Lower leg skin (tissue), 4 donors: ENCODE measurements around the gene FNDC5. TPM values are rescaled to one million over a fixed set of nuclear protein-coding genes. Genes with fewer than 3 reads are reported as not detected.

ENCODE experiments used
- DNase-seq, 2 donors: peaks; one replicate each; pipeline ENCODE4 v3.0.0-alpha.2; 2019; ENCODE audit warnings: low spot score in 2 of 2
- H3K4me3 ChIP-seq: fragments of 200-600 bp; sonication (generic); 2 replicates; pipeline ENCODE4 v1.5.1; 2017; ENCODE audit warnings: mild to moderate bottlenecking, low read depth; ENCODE audit not compliant: poor library complexity, severe bottlenecking
- POLR2A ChIP-seq, 2 donors: fragments of 450-650 bp; IDR thresholded peaks; one replicate each; pipeline ENCODE4 v1.6.1; 2016 to 2017; ENCODE audit warnings: antibody characterized with exemption in 2 of 2, mild to moderate bottlenecking in 1 of 2, moderate library complexity in 1 of 2
- WGBS, 2 donors: methylation state at CpG; one replicate each; pipeline ENCODE4 v1.1.5; 2018; 5-methylcytosine and 5-hydroxymethylcytosine counted together
- intact Hi-C: fragments of 100-400 bp; cut with DNase I; formaldehyde crosslinking; loops from one replicate; pipeline ENCODE4 v1.15.0; 2023; ENCODE audit warnings: low total_unique reads
- total RNA-seq, 4 donors: library from RNA; depleted of rRNA; stranded (reverse); fragments of >200 nt; gene quantifications; one replicate each; pipeline ENCODE4 v1.1.0, GENCODE V29; 2016
- TF ChIP-seq, protein P1 (sequence below), 3 donors: fragments of 450-650 bp; IDR thresholded peaks; one replicate each; pipeline ENCODE4 v1.5.1; 2016; ENCODE audit warnings: antibody characterized with exemption in 3 of 3, mild to moderate bottlenecking in 3 of 3, moderate library complexity in 2 of 3

The FNDC5 gene
- total RNA-seq, 4 donors from 2014 or later, result 0.27 to 0.58 TPM; not detected in 2

DNA sequence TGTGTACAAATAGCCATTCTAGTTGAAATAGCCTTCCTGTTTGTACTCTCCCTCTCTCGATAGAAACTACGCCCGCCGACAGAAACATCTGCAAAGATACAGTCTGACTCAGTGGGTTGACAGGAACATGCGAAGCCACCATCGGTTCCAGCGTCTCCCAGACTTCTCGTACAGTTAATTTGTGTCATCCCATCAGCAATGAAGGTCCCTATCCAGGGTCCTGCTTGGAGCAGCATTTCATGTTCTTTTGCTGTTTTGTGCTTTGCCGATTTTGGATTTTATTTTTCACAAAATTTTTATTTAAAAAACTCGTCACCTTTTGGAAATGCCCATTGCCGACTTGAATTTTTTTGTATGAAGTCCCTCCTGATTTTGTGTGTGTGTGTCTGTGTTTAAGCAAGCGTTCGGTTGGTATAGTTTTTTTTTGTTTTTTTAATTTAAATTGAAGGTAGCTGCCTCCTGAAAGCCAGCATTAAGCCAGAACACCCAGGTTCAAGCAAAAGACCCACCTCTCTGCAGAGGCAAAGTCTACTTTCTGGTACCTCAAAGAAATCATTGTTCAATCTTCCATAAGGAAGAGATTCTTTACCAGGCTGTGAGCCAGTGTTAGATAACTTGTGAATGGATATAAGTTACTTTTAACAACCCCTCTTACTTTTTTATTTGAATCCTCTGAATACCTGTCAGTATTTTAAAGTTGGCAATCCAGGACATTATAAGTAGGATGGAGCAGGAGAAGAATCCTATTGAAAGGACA lies 14.7 kb downstream of the FNDC5 start:
- H3K4me3 ChIP-seq, result no peak overlapping the region
- TF ChIP-seq, protein P1, sequence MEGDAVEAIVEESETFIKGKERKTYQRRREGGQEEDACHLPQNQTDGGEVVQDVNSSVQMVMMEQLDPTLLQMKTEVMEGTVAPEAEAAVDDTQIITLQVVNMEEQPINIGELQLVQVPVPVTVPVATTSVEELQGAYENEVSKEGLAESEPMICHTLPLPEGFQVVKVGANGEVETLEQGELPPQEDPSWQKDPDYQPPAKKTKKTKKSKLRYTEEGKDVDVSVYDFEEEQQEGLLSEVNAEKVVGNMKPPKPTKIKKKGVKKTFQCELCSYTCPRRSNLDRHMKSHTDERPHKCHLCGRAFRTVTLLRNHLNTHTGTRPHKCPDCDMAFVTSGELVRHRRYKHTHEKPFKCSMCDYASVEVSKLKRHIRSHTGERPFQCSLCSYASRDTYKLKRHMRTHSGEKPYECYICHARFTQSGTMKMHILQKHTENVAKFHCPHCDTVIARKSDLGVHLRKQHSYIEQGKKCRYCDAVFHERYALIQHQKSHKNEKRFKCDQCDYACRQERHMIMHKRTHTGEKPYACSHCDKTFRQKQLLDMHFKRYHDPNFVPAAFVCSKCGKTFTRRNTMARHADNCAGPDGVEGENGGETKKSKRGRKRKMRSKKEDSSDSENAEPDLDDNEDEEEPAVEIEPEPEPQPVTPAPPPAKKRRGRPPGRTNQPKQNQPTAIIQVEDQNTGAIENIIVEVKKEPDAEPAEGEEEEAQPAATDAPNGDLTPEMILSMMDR (IDR thresholded peaks at IDR 0.05), result no peak
- WGBS, 2 donors, result 91 to 93% methylated on average over 13 of the region's 13 CpGs
- no peak for DNase-seq
- intact Hi-C loops, result no loop called here

DNA sequence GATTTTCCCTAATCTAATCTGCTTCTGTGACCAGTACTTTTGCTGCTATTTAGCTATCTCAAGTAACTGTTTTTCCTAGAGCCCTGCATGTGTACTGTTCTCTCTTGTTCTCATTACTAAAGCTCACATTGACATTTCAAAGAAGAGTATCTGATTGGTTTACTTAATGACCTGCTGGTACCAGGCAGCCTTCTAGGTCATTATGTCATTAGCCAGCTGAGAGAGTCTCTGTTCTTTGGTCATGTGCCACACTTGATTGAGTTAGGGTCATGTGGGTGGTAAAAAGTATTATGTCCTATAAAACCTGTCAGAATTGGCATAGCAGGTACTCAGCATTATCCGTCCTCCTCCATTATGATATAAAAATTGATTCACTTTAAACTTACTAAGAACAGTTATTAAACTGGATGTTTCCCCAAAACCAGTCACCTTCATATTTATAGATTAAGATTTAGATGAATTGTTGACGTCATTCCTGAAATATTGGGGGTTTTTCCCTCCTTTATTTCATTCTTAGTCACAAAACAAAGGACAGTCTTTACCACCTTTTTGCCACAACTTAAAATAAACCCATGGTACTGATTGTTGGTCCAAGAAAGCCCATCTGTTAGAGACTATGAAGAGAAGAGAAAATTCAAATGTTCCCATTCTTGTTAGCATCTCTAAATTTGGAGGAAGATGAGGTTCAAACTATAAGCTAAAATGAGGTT lies 22.2 kb downstream of the FNDC5 start:
- no peak overlapping the region for H3K4me3 ChIP-seq
- TF ChIP-seq, protein P1 (IDR thresholded peaks at IDR 0.05), result no peak
- TF ChIP-seq POLR2A (IDR thresholded peaks at IDR 0.05), result no peak
- no peak for DNase-seq
- 40 to 45% methylated on average over 2 of the region's 2 CpGs for WGBS, 2 donors
- intact Hi-C loops, result no loop called here

DNA sequence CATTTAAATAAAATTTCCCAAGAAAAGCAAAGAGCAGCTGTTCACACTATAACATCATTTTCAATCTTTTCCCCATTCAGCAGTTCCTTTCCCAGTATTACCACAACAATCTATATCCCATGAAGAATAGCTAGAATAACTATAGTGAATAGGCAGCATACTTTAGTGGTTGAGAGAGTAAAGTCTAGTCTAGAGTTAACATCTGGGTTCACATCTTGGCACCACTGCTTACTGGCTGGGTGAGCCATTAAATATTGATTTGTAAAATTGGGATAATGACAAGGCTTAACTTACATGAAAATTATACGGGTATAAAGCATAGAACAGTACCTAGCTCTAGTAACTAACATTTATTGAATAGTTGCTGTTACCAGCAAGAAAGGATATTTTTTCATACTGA lies 38.8 kb downstream of the FNDC5 start:
- intact Hi-C loops, result no loop called here
- DNase-seq, result no peak
- H3K4me3 ChIP-seq, result no peak overlapping the region
- no peak for TF ChIP-seq POLR2A (IDR thresholded peaks at IDR 0.05)
- WGBS, 2 donors, result 81 to 86% methylated on average over 1 of the region's 1 CpG

DNA sequence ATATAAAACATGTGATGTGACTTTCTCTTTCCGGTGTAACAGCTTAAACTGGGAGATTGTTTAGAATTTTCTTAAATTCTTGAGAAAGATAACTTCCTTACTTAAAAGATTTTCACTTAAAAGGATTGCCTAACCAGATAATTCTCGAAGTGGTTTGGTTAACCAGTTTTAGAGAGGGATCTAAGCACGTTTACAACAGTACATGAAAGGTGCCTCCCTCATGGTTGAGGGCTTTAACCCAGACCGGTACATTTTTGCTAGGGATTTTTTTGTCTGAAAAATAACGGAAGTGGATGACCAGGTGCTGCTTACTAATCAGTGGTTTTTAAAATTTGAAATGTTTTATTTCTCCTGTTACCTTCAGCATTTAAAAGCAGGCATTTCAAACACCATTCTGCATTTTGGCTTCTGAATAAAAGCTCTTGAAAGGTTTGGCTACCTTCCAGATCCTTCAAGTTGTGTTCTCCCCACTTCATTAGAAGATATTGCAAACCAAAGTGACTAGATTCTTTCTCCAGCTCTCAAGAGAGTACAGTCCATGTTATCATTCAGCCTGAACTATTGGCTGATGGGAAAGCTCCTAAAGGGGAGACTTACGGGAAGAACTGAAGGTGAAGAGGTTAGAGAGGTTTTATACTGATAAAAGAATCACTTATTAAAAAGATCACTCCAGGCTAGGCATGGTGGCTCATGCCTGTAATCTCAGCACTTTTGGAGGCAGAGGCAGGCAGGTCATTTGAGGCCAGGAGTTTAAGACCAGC lies 40.4 kb downstream of the FNDC5 start:
- intact Hi-C loops, result no loop called here
- TF ChIP-seq, protein P1 (IDR thresholded peaks at IDR 0.05), result no peak
- no peak for TF ChIP-seq POLR2A (IDR thresholded peaks at IDR 0.05)
- 86 to 94% methylated on average over 6 of the region's 6 CpGs for WGBS, 2 donors
- no peak overlapping the region for H3K4me3 ChIP-seq
- DNase-seq, result no peak

DNA sequence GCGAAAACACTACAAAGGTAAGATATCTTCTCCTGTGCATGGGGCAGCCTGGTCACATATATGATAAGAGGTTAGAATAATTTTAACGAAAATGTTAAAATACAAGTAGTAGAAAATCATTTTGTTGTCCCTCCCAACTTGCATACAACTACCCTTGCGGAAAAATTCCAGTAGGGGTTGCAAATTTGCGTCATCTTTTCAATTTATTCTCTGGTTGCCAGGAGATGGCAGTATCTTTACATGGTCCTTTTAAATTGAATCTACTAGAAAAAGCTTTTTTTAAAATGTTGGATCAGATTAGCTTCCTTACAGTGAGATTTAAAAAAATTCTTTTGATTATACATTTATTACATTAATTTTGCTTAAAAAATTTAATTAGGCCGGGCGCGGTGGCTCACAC lies 42.4 kb downstream of the FNDC5 start:
- intact Hi-C loops, result no loop called here
- no peak for DNase-seq
- H3K4me3 ChIP-seq, result no peak overlapping the region
- TF ChIP-seq, protein P1 (IDR thresholded peaks at IDR 0.05), result no peak
- TF ChIP-seq POLR2A (IDR thresholded peaks at IDR 0.05), result no peak
- WGBS, 2 donors, result 95 to 96% methylated on average over 7 of the region's 7 CpGs

- WGBS, 2 donors, result 74 to 80% methylated on average over 3 of the region's 3 CpGs
- TF ChIP-seq, protein P1 (IDR thresholded peaks at IDR 0.05), result no peak
- no peak for TF ChIP-seq POLR2A (IDR thresholded peaks at IDR 0.05)
- no peak overlapping the region for H3K4me3 ChIP-seq
- intact Hi-C loops, result no loop called here
- DNase-seq, result no peak
These were observed 45.5 kb downstream of the FNDC5 start for GRCh38 chr1:32825181-32825580.
